T-helper 1 cell (primary cell): ENCODE data around the gene GEMIN8.
A peak's percentile ranks its signal among the peaks of the same experiment; 100 is the strongest.

ENCODE experiments used
- DNase-seq, 5 donors: peaks; one replicate each; pipeline ENCODE4 v3.0.0-alpha.2; 2012 to 2020

Gene GEMIN8

DNA sequence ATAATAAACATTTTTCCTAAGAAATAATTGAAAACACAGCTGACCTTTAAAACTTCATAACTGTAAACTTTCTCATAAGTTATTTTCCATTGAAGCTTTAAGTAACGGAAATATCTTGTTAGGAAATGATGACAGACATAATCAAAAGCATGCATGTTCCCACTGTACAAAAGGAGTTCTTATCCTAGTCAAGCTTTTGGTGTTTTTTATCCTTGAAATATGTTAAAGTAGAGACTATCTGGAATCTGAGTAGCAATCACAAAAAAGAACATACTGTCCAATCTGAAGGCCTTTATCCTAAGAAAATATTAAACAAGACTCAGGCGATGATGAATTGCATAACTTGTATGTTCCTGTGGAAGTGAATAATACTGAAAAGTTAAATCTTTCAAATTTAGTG is 14.4 kb downstream of the GEMIN8 start:
- DNase-seq: no peak

DNA sequence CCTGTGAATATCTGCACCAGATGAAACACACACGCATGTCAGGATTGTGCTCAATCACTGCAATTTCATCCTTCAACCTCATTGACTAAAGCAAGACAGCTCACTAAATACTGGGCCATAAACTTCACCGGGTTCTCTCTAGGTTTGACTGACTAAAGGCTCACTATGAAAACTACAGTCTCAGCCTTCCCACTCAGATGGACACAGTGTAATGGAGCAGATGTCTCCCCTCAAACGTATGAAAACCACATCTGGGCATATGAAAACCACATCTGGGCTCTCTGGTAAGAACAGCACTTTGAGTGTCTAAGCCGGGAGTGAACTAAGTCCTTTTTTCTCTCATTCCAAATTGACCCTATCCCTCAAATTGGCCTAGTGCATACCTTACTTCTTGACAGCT is 15.2 kb downstream of the GEMIN8 start:
- no peak for DNase-seq

GRCh38 chrX:14013054-14013453 is 16.6 kb downstream of the GEMIN8 start:
- DNase-seq: no peak

DNA sequence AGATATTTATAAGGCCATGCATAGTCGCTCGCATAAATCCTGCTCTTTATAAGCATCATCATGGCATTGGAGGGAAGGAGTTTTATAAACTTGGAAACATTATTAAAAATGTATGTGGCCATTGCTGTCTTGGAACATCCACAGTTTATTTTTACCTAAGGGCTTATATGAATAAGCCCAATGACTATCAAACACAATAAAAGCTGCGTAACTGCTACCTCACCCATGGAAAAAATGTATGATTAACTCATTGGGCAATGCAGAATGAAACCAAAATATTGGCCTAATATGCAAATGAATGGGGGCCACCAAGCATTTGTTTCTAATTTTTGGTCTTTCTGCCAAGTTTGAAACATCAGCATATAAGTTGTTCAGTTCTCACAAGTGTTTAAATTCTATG is 19.1 kb downstream of the GEMIN8 start:
- DNase-seq: no peak

- no peak for DNase-seq
These were observed 23.2 kb downstream of the GEMIN8 start for GRCh38 chrX:14006540-14006939.

GRCh38 chrX:14003876-14004425 is 25.7 kb downstream of the GEMIN8 start:
- DNase-seq: no peak

- DNase-seq: no peak
These were observed 26.7 kb downstream of the GEMIN8 start for GRCh38 chrX:14003028-14003427.

DNA sequence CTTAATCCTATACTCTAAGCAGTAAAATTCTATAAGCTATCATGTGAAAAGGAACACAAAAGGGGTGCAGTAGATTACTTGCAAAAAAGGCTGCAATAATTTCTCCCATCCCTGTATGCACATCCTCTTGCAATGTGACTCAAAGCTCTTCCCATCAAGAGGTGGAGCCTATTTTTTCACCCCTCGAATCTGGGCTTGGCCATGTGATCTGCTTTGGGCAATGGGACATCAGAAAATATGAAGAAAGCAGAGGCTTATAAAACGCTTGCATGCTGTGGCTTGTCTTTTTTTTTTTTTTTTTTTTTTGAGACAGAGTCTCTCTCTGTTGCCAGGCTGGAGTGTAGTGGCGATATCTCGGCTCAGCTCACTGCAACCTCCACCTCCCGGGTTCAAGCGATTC is 33.0 kb downstream of the GEMIN8 start:
- no peak for DNase-seq

DNA sequence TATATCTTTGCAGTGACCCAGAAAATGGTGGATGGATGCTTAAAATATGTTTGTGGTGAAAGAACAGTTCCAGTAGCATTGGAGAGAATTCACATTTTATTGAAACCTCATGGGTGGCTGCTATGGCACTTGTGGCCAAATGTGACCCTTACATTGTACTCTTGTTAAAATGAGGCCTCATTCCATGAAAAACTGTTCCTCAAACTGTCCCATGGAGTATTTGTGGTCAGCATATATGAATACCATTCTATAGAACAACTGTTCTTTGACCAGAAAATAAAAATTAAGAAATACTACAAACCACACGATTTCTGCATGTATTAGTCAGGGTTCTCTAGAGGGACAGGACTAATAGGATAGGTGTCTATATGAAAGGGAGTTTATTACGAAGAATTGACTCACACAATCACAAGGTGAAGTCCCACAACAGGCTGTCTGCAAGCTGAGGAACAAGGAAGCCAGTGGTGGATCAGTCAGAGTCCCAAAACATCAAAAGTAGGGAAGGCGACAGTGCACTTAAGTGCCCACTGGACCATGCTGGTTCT is 35.1 kb downstream of the GEMIN8 start:
- no peak for DNase-seq

DNA sequence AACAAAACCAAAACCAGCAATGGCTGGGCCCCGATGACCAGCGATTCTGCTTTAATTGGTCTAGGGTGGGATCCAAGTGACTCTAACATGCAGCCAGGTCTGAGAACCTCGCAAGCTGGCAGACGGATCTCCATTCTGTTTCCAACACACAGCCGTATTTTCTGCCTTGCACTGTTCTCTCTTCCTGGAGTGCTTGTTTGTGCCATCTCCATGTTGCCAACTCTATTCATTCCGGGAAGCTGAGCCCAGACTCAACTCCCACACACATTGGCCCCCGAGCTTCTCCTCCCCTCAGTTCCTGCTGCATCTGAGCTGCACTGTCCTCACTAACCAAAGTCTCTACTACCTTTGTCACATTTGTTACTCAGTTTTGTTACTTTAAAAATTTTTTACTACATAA is 35.6 kb downstream of the GEMIN8 start:
- no peak for DNase-seq

GRCh38 chrX:13990126-13990800 is 39.4 kb downstream of the GEMIN8 start:
- no peak for DNase-seq

GRCh38 chrX:13985697-13986435 is 43.8 kb downstream of the GEMIN8 start:
- DNase-seq: peak in 1 of 5 donors; percentile 19

GRCh38 chrX:13983734-13984133 is 46.0 kb downstream of the GEMIN8 start:
- DNase-seq: no peak

DNA sequence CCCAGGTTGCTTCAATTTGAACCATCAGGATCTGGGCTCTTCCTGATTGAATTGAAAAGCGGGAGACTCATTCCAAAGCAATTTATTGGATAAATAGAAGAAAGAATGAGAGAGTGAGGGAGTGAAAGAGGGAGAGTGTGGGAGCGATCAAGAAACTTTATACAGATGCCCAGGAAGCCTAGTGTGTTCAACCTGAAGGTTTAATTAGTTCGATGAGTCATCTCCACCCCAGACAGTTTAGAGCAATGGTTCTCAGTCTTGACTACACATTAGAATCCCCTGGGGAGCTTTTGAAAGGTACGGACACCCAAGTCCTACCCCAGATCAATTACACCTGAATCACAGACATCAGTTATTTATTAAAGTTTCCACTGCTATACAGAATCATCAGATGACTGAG is 61.5 kb downstream of the GEMIN8 start:
- DNase-seq: no peak

GRCh38 chrX:13967636-13968035 is 62.1 kb downstream of the GEMIN8 start:
- DNase-seq: no peak

DNA sequence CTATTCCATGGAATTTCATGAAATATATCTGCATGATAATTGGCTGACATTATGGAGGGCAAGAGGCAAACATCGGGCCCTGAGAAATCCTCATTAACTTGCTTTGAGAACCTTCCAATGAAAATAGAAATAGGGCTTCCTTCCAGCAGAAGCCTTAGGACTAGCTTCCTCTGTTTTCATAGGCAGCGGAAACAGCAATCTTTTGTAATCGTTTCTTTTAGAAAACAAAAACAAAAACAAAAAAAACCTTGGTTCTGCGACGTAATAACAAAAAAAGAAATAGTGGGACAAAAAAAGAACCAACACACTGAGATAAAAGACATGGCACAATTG is 62.9 kb downstream of the GEMIN8 start:
- no peak for DNase-seq

- DNase-seq: no peak
These were observed 63.5 kb downstream of the GEMIN8 start for GRCh38 chrX:13966071-13966792.

- DNase-seq: no peak
These were observed 64.2 kb downstream of the GEMIN8 start for GRCh38 chrX:13965531-13965930.

DNA sequence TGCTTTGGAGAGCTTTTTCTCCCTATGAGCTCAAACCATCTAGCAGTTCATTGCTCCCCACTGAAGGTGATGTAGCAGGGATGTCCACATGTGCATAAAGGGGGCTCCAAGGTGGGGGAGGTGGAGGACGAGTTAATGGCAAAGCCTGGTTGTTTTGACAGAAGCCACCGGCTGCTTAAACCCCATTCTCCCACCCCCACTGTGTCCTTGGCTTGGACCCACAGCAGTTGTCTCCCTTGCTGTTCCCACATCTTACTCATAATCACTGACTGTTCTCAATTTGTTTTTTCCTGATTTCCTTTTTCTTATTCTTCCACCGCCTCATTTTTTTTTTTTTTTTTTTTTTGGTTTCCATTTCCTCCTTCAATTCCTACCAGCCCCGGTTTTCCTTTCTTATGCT is 72.7 kb downstream of the GEMIN8 start:
- DNase-seq: no peak
